Lung (tissue), 12 donors: Measurements from ENCODE around the gene BCL6B. TPM values are rescaled to one million over a fixed set of nuclear protein-coding genes. Genes with fewer than 3 reads are reported as not detected.
A peak's percentile ranks its signal among the peaks of the same experiment; 100 is the strongest.

Experiments used
- ATAC-seq: fragments of 200-7000 bp; cut with Tn5 transposase; one replicate; pipeline ENCODE4 v1.9.1; 2020; ENCODE audit warnings: moderate number of reproducible peaks; ENCODE audit not compliant: insufficient read depth, low FRiP score
- DNase-seq, 3 donors: peaks; one replicate each; pipeline ENCODE4 v3.0.0-alpha.2; 2013 to 2017
- H3K27ac ChIP-seq, 2 donors: one replicate each; pipeline ENCODE4 v1.5.1; 2013; ENCODE audit warnings: mild to moderate bottlenecking in 2 of 2, moderate library complexity in 2 of 2, control low read depth in 1 of 2, inconsistent platforms in 1 of 2, low read depth in 1 of 2, low read length in 1 of 2
- H3K27me3 ChIP-seq, 3 donors: one replicate each; pipeline ENCODE4 v1.5.1; 2013; ENCODE audit warnings: low read length in 2 of 3; ENCODE audit not compliant: control insufficient read depth in 3 of 3, insufficient read depth in 3 of 3
- H3K36me3 ChIP-seq, 4 donors: one replicate each; pipeline ENCODE4 v1.5.1; 2013; ENCODE audit warnings: low read length in 4 of 4, mild to moderate bottlenecking in 1 of 4, moderate library complexity in 1 of 4; ENCODE audit not compliant: control insufficient read depth in 4 of 4, insufficient read depth in 4 of 4
- H3K4me1 ChIP-seq, 5 donors: one replicate each; pipeline ENCODE4 v1.5.1; 2013; ENCODE audit warnings: low read length in 5 of 5, mild to moderate bottlenecking in 2 of 5, moderate library complexity in 1 of 5; ENCODE audit not compliant: control insufficient read depth in 5 of 5, insufficient read depth in 5 of 5
- H3K4me3 ChIP-seq: one replicate; pipeline ENCODE4 v1.5.1; 2013; ENCODE audit warnings: mild to moderate bottlenecking, control low read depth, moderate library complexity
- H3K9ac ChIP-seq, 2 donors: one replicate each; pipeline ENCODE4 v1.5.1; 2013; ENCODE audit warnings: low read length in 2 of 2, control low read depth in 1 of 2; ENCODE audit not compliant: insufficient read depth in 1 of 2
- H3K9me3 ChIP-seq, 4 donors: one replicate each; pipeline ENCODE4 v1.5.1; 2013; ENCODE audit warnings: low read length in 3 of 4, mild to moderate bottlenecking in 1 of 4, moderate library complexity in 1 of 4; ENCODE audit not compliant: control insufficient read depth in 4 of 4, insufficient read depth in 3 of 4
- WGBS, 2 donors: extraction: QIAGEN DNeasy Blood & Tissue Kit; methylation state at CpG; one replicate each; pipeline ENCODE4 v1.1.7; 2013; 5-methylcytosine and 5-hydroxymethylcytosine counted together
- polyA plus RNA-seq, 2 donors: library from polyadenylated mRNA; stranded (reverse); fragments of 200-250 nt; gene quantifications; one replicate each; pipeline ENCODE4 v1.2.1, GENCODE V29; 2013
- total RNA-seq, 2 donors: library from RNA; depleted of rRNA in 1 of 2; stranded (reverse); fragments of >200 nt in 1 of 2; gene quantifications; one replicate each; pipeline ENCODE4 v1.2.1, GENCODE V29; 2014 to 2021
- TF ChIP-seq, protein P1 (sequence below): IDR thresholded peaks from 2 replicates; pipeline ENCODE4 v1.5.1; 2012; ENCODE audit warnings: mild to moderate bottlenecking; ENCODE audit errors: control extremely low read depth, extremely low read depth
- donor health status: control.
- donor health status: control.
- donor health status: Bipolar disorder and iron deficiency.
- donor health status: healthy.
- donor health status: DM: yes; HTN: yes; CAD: no.

Gene BCL6B
- total and polyA plus RNA-seq, 4 donors, result 14.5 to 55.6 (median 15.5) TPM

GRCh38 chr17:6996256-6997011 lies 26.4 kb upstream of the BCL6B start:
- Histone ChIP-seq H3K36me3 (peaks cover under 1 to 41% (median 9%) of the 10 kb centered on the region in 4 donors), H3K9ac (no peak overlapping the region), H3K27ac (no peak overlapping the region), H3K4me3 (no peak overlapping the region), H3K9me3 (no peaks in the 10 kb centered on the region), H3K27me3 (peaks cover 0 to 29% (median 0%) of the 10 kb centered on the region in 3 donors), H3K4me1 (peaks cover 0 to 12% (median 0%) of the 10 kb centered on the region in 5 donors)
- TF ChIP-seq, protein P1, sequence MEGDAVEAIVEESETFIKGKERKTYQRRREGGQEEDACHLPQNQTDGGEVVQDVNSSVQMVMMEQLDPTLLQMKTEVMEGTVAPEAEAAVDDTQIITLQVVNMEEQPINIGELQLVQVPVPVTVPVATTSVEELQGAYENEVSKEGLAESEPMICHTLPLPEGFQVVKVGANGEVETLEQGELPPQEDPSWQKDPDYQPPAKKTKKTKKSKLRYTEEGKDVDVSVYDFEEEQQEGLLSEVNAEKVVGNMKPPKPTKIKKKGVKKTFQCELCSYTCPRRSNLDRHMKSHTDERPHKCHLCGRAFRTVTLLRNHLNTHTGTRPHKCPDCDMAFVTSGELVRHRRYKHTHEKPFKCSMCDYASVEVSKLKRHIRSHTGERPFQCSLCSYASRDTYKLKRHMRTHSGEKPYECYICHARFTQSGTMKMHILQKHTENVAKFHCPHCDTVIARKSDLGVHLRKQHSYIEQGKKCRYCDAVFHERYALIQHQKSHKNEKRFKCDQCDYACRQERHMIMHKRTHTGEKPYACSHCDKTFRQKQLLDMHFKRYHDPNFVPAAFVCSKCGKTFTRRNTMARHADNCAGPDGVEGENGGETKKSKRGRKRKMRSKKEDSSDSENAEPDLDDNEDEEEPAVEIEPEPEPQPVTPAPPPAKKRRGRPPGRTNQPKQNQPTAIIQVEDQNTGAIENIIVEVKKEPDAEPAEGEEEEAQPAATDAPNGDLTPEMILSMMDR, result no peak
- ATAC-seq, result peak; percentile 12
- 72 to 76% methylated on average over 56 to 58 of the region's 58 CpGs for WGBS, 2 donors
- DNase-seq, result no peak

- TF ChIP-seq, protein P1, result no peak
- Histone ChIP-seq H3K9ac (no peak overlapping the region), H3K36me3 (peaks cover 5 to 45% (median 16%) of the 10 kb centered on the region in 4 donors), H3K9me3 (no peaks in the 10 kb centered on the region), H3K4me3 (no peak overlapping the region), H3K27me3 (peaks cover 0 to 29% (median 0%) of the 10 kb centered on the region in 3 donors), H3K4me1 (peaks cover 0 to 12% (median 0%) of the 10 kb centered on the region in 5 donors), H3K27ac (no peak overlapping the region)
- DNase-seq (no peak), ATAC-seq (no peak)
- 82 to 90% methylated on average over 8 of the region's 8 CpGs for WGBS, 2 donors
Measured at GRCh38 chr17:6997171-6997570, 25.7 kb upstream of the BCL6B start.

DNA sequence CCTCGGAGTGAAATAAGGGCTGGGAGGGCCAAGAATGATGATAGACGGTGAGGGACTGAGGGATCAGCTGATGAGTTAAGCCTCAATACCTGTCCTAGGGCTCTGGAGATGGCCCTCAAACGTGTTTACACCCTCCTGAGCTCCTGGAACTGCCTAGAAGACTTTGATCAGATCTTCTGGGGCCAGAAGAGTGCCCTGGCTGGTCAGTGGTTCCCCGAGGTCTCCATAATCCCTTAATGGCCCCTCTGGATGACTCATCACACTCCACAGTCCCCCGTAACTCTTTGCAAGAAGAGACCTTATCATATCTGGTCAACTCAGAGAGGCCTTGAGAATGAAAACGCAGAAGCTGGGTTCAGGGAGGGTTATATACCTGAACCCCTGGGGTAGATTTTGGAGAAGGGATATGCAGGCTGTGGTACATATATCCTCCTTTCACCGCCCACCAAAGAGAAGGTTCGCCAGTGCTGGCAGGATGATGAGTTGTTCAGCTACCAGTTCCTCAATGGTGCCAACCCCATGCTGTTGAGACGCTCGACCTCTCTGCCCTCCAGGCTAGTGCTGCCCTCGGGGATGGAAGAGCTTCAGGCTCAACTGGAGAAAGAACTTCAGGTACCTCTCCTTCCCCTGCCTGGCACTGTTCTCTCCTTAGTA lies 23.9 kb upstream of the BCL6B start:
- H3K9ac ChIP-seq, result no peak overlapping the region
- ATAC-seq (no peak), DNase-seq (no peak)
- TF ChIP-seq, protein P1, result no peak
- peaks cover 0 to 12% (median 0%) of the 10 kb centered on the region in 5 donors for H3K4me1 ChIP-seq
- H3K9me3 ChIP-seq, result no peaks in the 10 kb centered on the region
- no peak overlapping the region for H3K4me3 ChIP-seq
- peaks cover 10 to 53% (median 23%) of the 10 kb centered on the region in 4 donors for H3K36me3 ChIP-seq
- no peak overlapping the region for H3K27ac ChIP-seq
- WGBS, 2 donors, result 80 to 87% methylated on average over 11 of the region's 11 CpGs
- peaks cover 0 to 24% (median 0%) of the 10 kb centered on the region in 3 donors for H3K27me3 ChIP-seq
